Heart left ventricle (tissue), 13 donors: ENCODE measurements around the gene WNT5A.

ENCODE experiments used
- POLR2A ChIP-seq, 2 donors: fragments of 450-650 bp; IDR thresholded peaks; one replicate each; pipeline ENCODE4 v1.6.1; 2017; ENCODE audit warnings: antibody characterized with exemption in 2 of 2, mild to moderate bottlenecking in 2 of 2, moderate library complexity in 2 of 2
- TF ChIP-seq, protein P1 (sequence below), 12 donors: fragments of 200-600 bp; sonication (generic) in 4 of 12; IDR thresholded peaks; one replicate each; pipeline versions ENCODE4 v1.5.0 to v1.8.0; 2018 to 2022; ENCODE audit warnings: antibody characterized with exemption in 12 of 12, mild to moderate bottlenecking in 5 of 12
- donor health status: ischemic (EF 13 %, LVEDD 7.1; RV severe dilation, severe dysfunction).
- donor health status: DM: no; HTN: yes; CAD: no.
- donor health status: DM: no; HTN: no; CAD: no.
- donor health status: ischemic (EF 25% LVEDD 6.9; RV normal size, moderate dysfunction).
- donor health status: ischemic (EF 25% LVEDD 5.7; RV mildly dilated, moderate dysfunction).
- donor health status: ischemic (EF 35%, LVEDD 5.7; RV mildly dilated, moderate dysfunction).
- donor health status: nonischemic (EF 11% LVEDD 7.7; RV severe dilation, severe dysfunction).
- donor health status: DM: yes; HTN: yes; CAD: no.
- donor health status: PGD.
- donor health status: ischemic (EF 29% LVEDD 5.4; RV normal size, mild dysfunction).
- donor health status: nonischemic (EF 23%, LVEDD 6.1; RV moderate dilation, normal function).

DNA sequence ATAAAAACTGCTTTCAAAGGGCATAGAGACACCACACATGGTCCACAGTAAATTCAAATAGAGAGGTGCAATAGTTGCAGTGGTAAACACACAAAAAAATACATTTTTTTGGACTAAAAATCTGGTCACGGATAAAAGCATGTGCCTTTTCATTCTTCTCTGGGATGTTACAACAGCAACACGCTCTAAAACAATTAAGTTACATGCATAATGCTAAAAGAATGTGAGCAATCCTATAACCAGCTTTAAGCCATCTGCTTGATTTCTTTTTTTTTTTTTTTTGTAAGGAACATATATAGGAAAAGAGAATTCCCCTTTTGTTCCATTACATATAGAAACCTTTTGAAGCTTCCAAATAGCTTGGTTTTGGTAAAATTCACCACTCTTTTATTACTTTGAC is 20.0 kb downstream of the WNT5A start:
- TF ChIP-seq, protein P1, sequence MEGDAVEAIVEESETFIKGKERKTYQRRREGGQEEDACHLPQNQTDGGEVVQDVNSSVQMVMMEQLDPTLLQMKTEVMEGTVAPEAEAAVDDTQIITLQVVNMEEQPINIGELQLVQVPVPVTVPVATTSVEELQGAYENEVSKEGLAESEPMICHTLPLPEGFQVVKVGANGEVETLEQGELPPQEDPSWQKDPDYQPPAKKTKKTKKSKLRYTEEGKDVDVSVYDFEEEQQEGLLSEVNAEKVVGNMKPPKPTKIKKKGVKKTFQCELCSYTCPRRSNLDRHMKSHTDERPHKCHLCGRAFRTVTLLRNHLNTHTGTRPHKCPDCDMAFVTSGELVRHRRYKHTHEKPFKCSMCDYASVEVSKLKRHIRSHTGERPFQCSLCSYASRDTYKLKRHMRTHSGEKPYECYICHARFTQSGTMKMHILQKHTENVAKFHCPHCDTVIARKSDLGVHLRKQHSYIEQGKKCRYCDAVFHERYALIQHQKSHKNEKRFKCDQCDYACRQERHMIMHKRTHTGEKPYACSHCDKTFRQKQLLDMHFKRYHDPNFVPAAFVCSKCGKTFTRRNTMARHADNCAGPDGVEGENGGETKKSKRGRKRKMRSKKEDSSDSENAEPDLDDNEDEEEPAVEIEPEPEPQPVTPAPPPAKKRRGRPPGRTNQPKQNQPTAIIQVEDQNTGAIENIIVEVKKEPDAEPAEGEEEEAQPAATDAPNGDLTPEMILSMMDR (IDR thresholded peaks at IDR 0.05) = no peak
- TF ChIP-seq POLR2A (IDR thresholded peaks at IDR 0.05) = no peak
